ENCODE data around the gene SELENOH. TPM values are rescaled to one million over a fixed set of nuclear protein-coding genes. Genes with fewer than 3 reads are reported as not detected.

The SELENOH gene
- total RNA-seq, 2 experiments from 2014 or later: 48.0 to 48.5 TPM

DNA sequence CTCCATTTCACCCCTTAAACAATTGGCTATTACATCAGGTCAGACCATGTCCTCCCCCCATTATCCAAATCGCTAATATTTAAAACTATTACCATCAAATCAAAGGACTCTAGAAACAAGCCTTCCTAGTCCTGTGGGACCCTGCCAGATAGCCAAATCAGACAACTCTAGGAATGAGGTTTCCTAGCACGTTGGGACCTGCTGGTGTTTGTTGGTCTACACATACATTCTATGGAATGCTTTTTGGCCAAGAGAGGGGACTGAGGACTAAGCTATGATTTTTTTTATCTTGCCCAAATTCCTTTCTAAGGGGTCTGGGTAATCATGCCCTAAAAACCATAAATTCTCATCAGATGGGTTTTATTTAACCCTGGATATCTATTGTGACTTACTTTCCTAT is 14.1 kb upstream of the SELENOH start:
- CTCF ChIA-PET: no interaction called here
- Mint-ChIP-seq H3K4me1 (ENCODE audit: low read depth) (peaks cover 13% of the 10 kb centered on the region), H3K27me3 (no peaks in the 10 kb centered on the region), H3K27ac (no peak overlapping the region), H3K9me3 (no peaks in the 10 kb centered on the region), H3K4me3 (no peak overlapping the region), H3K36me3 (ENCODE audit: low read depth) (peaks cover 22% of the 10 kb centered on the region)
- no peak overlapping the region for H3K27ac ChIP-seq (ENCODE audit: low read depth in 1 of 2, low read length in 2 of 2)
- no peaks in the 10 kb centered on the region for H3K9me3 ChIP-seq (ENCODE audit: control insufficient read depth in 1 of 2, insufficient read depth in 1 of 2, low read length in 2 of 2)
- no peak overlapping the region for H3K4me3 ChIP-seq (ENCODE audit: low read length)
- POLR2A ChIA-PET: no interaction called here
- ATAC-seq (ENCODE audit: poor library complexity) (no peak), DNase-seq (no peak)
- H3K36me3 ChIP-seq (ENCODE audit: insufficient read depth, low read length): peaks cover 7% of the 10 kb centered on the region
- TF ChIP-seq, protein P1, sequence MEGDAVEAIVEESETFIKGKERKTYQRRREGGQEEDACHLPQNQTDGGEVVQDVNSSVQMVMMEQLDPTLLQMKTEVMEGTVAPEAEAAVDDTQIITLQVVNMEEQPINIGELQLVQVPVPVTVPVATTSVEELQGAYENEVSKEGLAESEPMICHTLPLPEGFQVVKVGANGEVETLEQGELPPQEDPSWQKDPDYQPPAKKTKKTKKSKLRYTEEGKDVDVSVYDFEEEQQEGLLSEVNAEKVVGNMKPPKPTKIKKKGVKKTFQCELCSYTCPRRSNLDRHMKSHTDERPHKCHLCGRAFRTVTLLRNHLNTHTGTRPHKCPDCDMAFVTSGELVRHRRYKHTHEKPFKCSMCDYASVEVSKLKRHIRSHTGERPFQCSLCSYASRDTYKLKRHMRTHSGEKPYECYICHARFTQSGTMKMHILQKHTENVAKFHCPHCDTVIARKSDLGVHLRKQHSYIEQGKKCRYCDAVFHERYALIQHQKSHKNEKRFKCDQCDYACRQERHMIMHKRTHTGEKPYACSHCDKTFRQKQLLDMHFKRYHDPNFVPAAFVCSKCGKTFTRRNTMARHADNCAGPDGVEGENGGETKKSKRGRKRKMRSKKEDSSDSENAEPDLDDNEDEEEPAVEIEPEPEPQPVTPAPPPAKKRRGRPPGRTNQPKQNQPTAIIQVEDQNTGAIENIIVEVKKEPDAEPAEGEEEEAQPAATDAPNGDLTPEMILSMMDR (IDR thresholded peaks at IDR 0.05): no peak
- no peaks in the 10 kb centered on the region for H3K4me1 ChIP-seq (ENCODE audit: insufficient read depth, low read length)
- H3K27me3 ChIP-seq (ENCODE audit: control insufficient read depth in 1 of 2, insufficient read depth in 2 of 2, low read length in 2 of 2): no peaks in the 10 kb centered on the region
- intact Hi-C loops (cut with DNase I, micrococcal nuclease): no loop called here

DNA sequence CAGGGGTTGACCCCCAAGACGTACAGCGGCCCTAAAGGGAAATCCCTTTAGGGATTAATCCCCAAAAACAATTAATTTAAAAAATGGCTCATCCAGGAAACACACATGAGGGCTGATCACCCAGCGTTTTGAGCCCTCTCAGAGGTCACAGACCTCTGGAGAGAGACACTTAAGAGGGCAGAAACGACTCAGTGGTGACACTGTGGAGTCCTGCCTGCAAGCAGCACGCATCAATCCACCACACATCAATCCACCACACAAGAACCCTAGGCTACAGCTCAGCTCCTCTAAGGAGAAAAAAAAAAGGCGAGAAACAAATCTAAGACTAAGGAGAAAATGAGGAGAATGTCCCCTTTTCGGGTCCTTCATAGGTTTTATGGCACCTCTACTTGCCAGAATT is 12.5 kb upstream of the SELENOH start:
- TF ChIP-seq, protein P1 (IDR thresholded peaks at IDR 0.05): no peak
- intact Hi-C loops (cut with DNase I, micrococcal nuclease): no loop called here
- no peaks in the 10 kb centered on the region for H3K4me1 ChIP-seq (ENCODE audit: insufficient read depth, low read length)
- Mint-ChIP-seq H3K27ac (no peak overlapping the region), H3K9me3 (no peaks in the 10 kb centered on the region), H3K4me1 (ENCODE audit: low read depth) (peaks cover 13% of the 10 kb centered on the region), H3K36me3 (ENCODE audit: low read depth) (peaks cover 22% of the 10 kb centered on the region), H3K27me3 (no peaks in the 10 kb centered on the region), H3K4me3 (no peak overlapping the region)
- no peaks in the 10 kb centered on the region for H3K9me3 ChIP-seq (ENCODE audit: control insufficient read depth in 1 of 2, insufficient read depth in 1 of 2, low read length in 2 of 2)
- no peak for DNase-seq
- ATAC-seq (ENCODE audit: poor library complexity): no peak
- CTCF ChIA-PET: no interaction called here
- H3K36me3 ChIP-seq (ENCODE audit: insufficient read depth, low read length): peaks cover 8% of the 10 kb centered on the region
- H3K27me3 ChIP-seq (ENCODE audit: control insufficient read depth in 1 of 2, insufficient read depth in 2 of 2, low read length in 2 of 2): no peaks in the 10 kb centered on the region
- no peak overlapping the region for H3K27ac ChIP-seq (ENCODE audit: low read depth in 1 of 2, low read length in 2 of 2)
- H3K4me3 ChIP-seq (ENCODE audit: low read length): no peak overlapping the region
- POLR2A ChIA-PET: no interaction called here

DNA sequence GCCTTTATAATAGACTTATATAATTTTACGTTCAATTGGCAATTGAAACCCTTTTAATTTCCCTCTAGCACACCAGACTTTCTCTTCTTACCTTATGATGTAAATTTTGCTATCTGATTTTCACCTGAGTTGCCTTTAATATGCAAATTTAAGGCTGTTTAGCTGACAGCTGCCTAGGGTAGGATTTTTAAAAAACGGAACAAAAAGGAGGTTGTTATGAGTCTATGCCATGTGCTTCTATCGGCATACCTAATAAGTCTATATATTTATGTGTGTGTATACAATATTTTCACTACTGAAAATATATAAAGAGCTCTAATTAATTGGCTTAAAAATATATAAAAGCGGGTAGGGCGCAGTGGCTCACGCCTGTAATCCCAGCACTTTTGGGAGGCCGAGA is 11.8 kb upstream of the SELENOH start:
- Histone ChIP-seq H3K27me3 (ENCODE audit: control insufficient read depth in 1 of 2, insufficient read depth in 2 of 2, low read length in 2 of 2) (no peaks in the 10 kb centered on the region), H3K9me3 (ENCODE audit: control insufficient read depth in 1 of 2, insufficient read depth in 1 of 2, low read length in 2 of 2) (no peaks in the 10 kb centered on the region), H3K36me3 (ENCODE audit: insufficient read depth, low read length) (peaks cover 10% of the 10 kb centered on the region), H3K27ac (ENCODE audit: low read depth in 1 of 2, low read length in 2 of 2) (no peak overlapping the region), H3K4me1 (ENCODE audit: insufficient read depth, low read length) (no peaks in the 10 kb centered on the region), H3K4me3 (ENCODE audit: low read length) (no peak overlapping the region)
- ATAC-seq (ENCODE audit: poor library complexity) (no peak), DNase-seq (no peak)
- ChIA-PET POLR2A (no interaction called here), CTCF (no interaction called here)
- no peaks in the 10 kb centered on the region for H3K9me3 Mint-ChIP-seq
- H3K36me3 Mint-ChIP-seq (ENCODE audit: low read depth): peaks cover 25% of the 10 kb centered on the region
- H3K4me1 Mint-ChIP-seq (ENCODE audit: low read depth): peaks cover 10% of the 10 kb centered on the region
- H3K27ac Mint-ChIP-seq: no peak overlapping the region
- no peaks in the 10 kb centered on the region for H3K27me3 Mint-ChIP-seq
- no peak overlapping the region for H3K4me3 Mint-ChIP-seq
- intact Hi-C loops (cut with DNase I, micrococcal nuclease): no loop called here
- TF ChIP-seq, protein P1 (IDR thresholded peaks at IDR 0.05): no peak

Data from CD4-positive, alpha-beta T cell (primary cell).